Measurements from ENCODE around the gene RARRES2. TPM values are rescaled to one million over a fixed set of nuclear protein-coding genes. Genes with fewer than 3 reads are reported as not detected.

Gene RARRES2
- total RNA-seq, 1 donor from 2014 or later = not detected

- peaks cover 73% of the 10 kb centered on the region for H3K4me1 Mint-ChIP-seq
- POLR2A ChIA-PET = interaction anchor here (3.7 to 16.5 kb wide), 2 partner anchors 14 to 34 kb away, joined by 25 to 421 read pairs; a partner anchor contains a TSS
- H3K27me3 Mint-ChIP-seq = no peaks in the 10 kb centered on the region
- TF ChIP-seq CTCF (IDR thresholded peaks at IDR 0.05) = no peak
- intact Hi-C loops (cut with micrococcal nuclease) = no loop called here
- no peak for ATAC-seq (ENCODE audit: low read depth)
- H3K36me3 Mint-ChIP-seq (ENCODE audit: low read depth) = peaks cover 48% of the 10 kb centered on the region
- no peak overlapping the region for H3K27ac Mint-ChIP-seq
- CTCF ChIA-PET = no interaction called here
- H3K9me3 Mint-ChIP-seq = no peaks in the 10 kb centered on the region
- H3K4me3 Mint-ChIP-seq = no peak overlapping the region
- no peak for DNase-seq
Measured at GRCh38 chr7:150371131-150371995, 29.9 kb upstream of the RARRES2 start.

- Mint-ChIP-seq H3K27ac (peak overlapping the region; percentile 94), H3K4me1 (peaks cover 73% of the 10 kb centered on the region), H3K4me3 (peak overlapping the region; percentile 95), H3K9me3 (no peaks in the 10 kb centered on the region), H3K36me3 (ENCODE audit: low read depth) (peaks cover 44% of the 10 kb centered on the region), H3K27me3 (no peaks in the 10 kb centered on the region)
- ChIA-PET POLR2A (interaction anchor here (3.7 to 16.5 kb wide), 3 partner anchors 8 to 35 kb away, joined by 25 to 421 read pairs (median 188); partner anchors contain the start of gene ZNF775), CTCF (no interaction called here)
- ATAC-seq (ENCODE audit: low read depth) (no peak), DNase-seq (no peak)
- TF ChIP-seq CTCF (IDR thresholded peaks at IDR 0.05) = no peak
- intact Hi-C loops (cut with micrococcal nuclease) = no loop called here
Measured at GRCh38 chr7:150370612-150371071, 29.2 kb upstream of the RARRES2 start.

GRCh38 chr7:150369748-150370501, 28.5 kb upstream of the RARRES2 start:
- intact Hi-C loops (cut with micrococcal nuclease) = loop anchor here (1.0 to 2.0 kb wide), 4 partner anchors 9 to 1279 kb away; partner anchors contain the start of genes SLC4A2, ZNF775, ZNF786 and ZNF862
- H3K9me3 Mint-ChIP-seq = no peaks in the 10 kb centered on the region

GRCh38 chr7:150368884-150369747, 27.7 kb upstream of the RARRES2 start:
- POLR2A ChIA-PET = interaction anchor here (0.6 to 16.5 kb wide), 17 partner anchors 10 to 1386 kb away, joined by 3 to 421 read pairs (median 4); partner anchors contain the start of genes ACTR3C, GIMAP2, LRRC61 and ZNF775
- TF ChIP-seq CTCF (IDR thresholded peaks at IDR 0.05) = no peak
- CTCF ChIA-PET = interaction anchor here (1.0 to 2.0 kb wide), 5 partner anchors 9 to 40 kb away, joined by 3 to 6 read pairs (median 5); no protein-coding TSS in a partner anchor
- DNase-seq = no peak
- intact Hi-C loops (cut with micrococcal nuclease) = loop anchor here (1.0 to 2.0 kb wide), 6 partner anchors 10 to 1278 kb away; partner anchors contain the start of genes SLC4A2, ZNF775, ZNF786 and ZNF862
- H3K4me3 Mint-ChIP-seq = peak overlapping the region; percentile 95
- peaks cover 37% of the 10 kb centered on the region for H3K36me3 Mint-ChIP-seq (ENCODE audit: low read depth)
- no peaks in the 10 kb centered on the region for H3K9me3 Mint-ChIP-seq
- peak; percentile 43 for ATAC-seq (ENCODE audit: low read depth)
- H3K4me1 Mint-ChIP-seq = peaks cover 71% of the 10 kb centered on the region
- H3K27ac Mint-ChIP-seq = peak overlapping the region; percentile 94
- H3K27me3 Mint-ChIP-seq = no peaks in the 10 kb centered on the region

More at GRCh38 chr7:150369748-150370501, 28.5 kb upstream of the RARRES2 start:
- Mint-ChIP-seq H3K36me3 (ENCODE audit: low read depth) (peaks cover 44% of the 10 kb centered on the region), H3K27me3 (no peaks in the 10 kb centered on the region), H3K27ac (peak overlapping the region; percentile 94), H3K4me1 (peaks cover 73% of the 10 kb centered on the region), H3K4me3 (peak overlapping the region; percentile 95)
- DNase-seq (no peak), ATAC-seq (ENCODE audit: low read depth) (no peak)
- POLR2A ChIA-PET = interaction anchor here (0.6 to 16.5 kb wide), 14 partner anchors 9 to 974 kb away, joined by 3 to 421 read pairs (median 4); partner anchors contain the start of genes ACTR3C, GIMAP2, LRRC61 and ZNF775
- CTCF ChIA-PET = interaction anchor here (1.0 to 2.0 kb wide), 3 partner anchors 8 to 39 kb away, joined by 3 to 5 read pairs (median 5); no protein-coding TSS in a partner anchor
- TF ChIP-seq CTCF (IDR thresholded peaks at IDR 0.05) = no peak

Measured in activated B cell treated with CpG ODN at 0.5 μM for 24 hours (primary cell).